Measurements from ENCODE around the gene KANK4. TPM values are rescaled to one million over a fixed set of nuclear protein-coding genes. Genes with fewer than 3 reads are reported as not detected.

The KANK4 gene
- polyA plus RNA-seq, 1 donor (not counting 4 experiments of a cell fraction or from before 2014, with no cell fraction given), result 0.92 TPM

- Histone ChIP-seq H3K27ac (ENCODE audit: control insufficient read depth, insufficient read depth, low read length) (no peak overlapping the region), H3K9ac (ENCODE audit: control insufficient read depth, extremely low read depth, insufficient read depth, low read length) (no peak overlapping the region), H3K9me3 (ENCODE audit: control insufficient read depth, low read depth, low read length) (no peaks in the 10 kb centered on the region), H3K9me1 (ENCODE audit: control insufficient read depth, extremely low read depth, insufficient read depth, low read length) (no peaks in the 10 kb centered on the region), H3K4me2 (ENCODE audit: control insufficient read depth, extremely low read depth, insufficient read depth, low read depth, low read length) (no peak overlapping the region), H2AFZ (ENCODE audit: control insufficient read depth, low read length) (no peak overlapping the region), H4K20me1 (ENCODE audit: control insufficient read depth, extremely low read depth, insufficient read depth, low read length) (no peaks in the 10 kb centered on the region), H3K79me2 (ENCODE audit: control insufficient read depth, insufficient read depth, low read length) (no peaks in the 10 kb centered on the region), H3K4me3 (ENCODE audit: control insufficient read depth in 2 of 3, extremely low read depth in 1 of 3, insufficient read depth in 2 of 3, low read depth in 1 of 3, low read length in 3 of 3) (no peak overlapping the region), H3K27me3 (ENCODE audit: control insufficient read depth, extremely low read depth, insufficient read depth, low read length) (no peaks in the 10 kb centered on the region), H3K4me1 (ENCODE audit: control insufficient read depth, extremely low read depth, insufficient read depth, low read length) (no peaks in the 10 kb centered on the region), H3K36me3 (ENCODE audit: control insufficient read depth in 2 of 2, extremely low read depth in 1 of 2, insufficient read depth in 2 of 2, low read length in 2 of 2) (no peaks in the 10 kb centered on the region)
- TF ChIP-seq EZH2 (IDR thresholded peaks at IDR 0.05; ENCODE audit: low read length) (no peak), CTCF (optimal IDR thresholded peaks at IDR 0.05 in 1 of 3, IDR thresholded peaks at IDR 0.05 in 1 of 3, conservative IDR thresholded peaks at IDR 0.05 in 1 of 3; ENCODE audit: extremely low read depth in 1 of 3, insufficient read depth in 2 of 3, low read length in 3 of 3) (no peak)
- DNase-seq (ENCODE audit: low read depth, low spot score), result no peak
- dilution Hi-C loops (cut with MboI; ENCODE audit: extremely low pct_ligation_motif_present, low sequenced_read_pairs), result no loop called here
- no peak for FAIRE-seq
These were observed 131.1 kb downstream of the KANK4 start for GRCh38 chr1:62188111-62188510.

GRCh38 chr1:62187548-62187947 is 131.7 kb downstream of the KANK4 start:
- Histone ChIP-seq H3K4me2 (ENCODE audit: control insufficient read depth, extremely low read depth, insufficient read depth, low read depth, low read length) (no peak overlapping the region), H3K9me1 (ENCODE audit: control insufficient read depth, extremely low read depth, insufficient read depth, low read length) (no peaks in the 10 kb centered on the region), H3K27ac (ENCODE audit: control insufficient read depth, insufficient read depth, low read length) (no peak overlapping the region), H3K36me3 (ENCODE audit: control insufficient read depth in 2 of 2, extremely low read depth in 1 of 2, insufficient read depth in 2 of 2, low read length in 2 of 2) (no peaks in the 10 kb centered on the region), H2AFZ (ENCODE audit: control insufficient read depth, low read length) (no peak overlapping the region), H3K9me3 (ENCODE audit: control insufficient read depth, low read depth, low read length) (no peaks in the 10 kb centered on the region), H3K4me1 (ENCODE audit: control insufficient read depth, extremely low read depth, insufficient read depth, low read length) (no peaks in the 10 kb centered on the region), H4K20me1 (ENCODE audit: control insufficient read depth, extremely low read depth, insufficient read depth, low read length) (no peaks in the 10 kb centered on the region), H3K27me3 (ENCODE audit: control insufficient read depth, extremely low read depth, insufficient read depth, low read length) (no peaks in the 10 kb centered on the region), H3K4me3 (ENCODE audit: control insufficient read depth in 2 of 3, extremely low read depth in 1 of 3, insufficient read depth in 2 of 3, low read depth in 1 of 3, low read length in 3 of 3) (no peak overlapping the region), H3K9ac (ENCODE audit: control insufficient read depth, extremely low read depth, insufficient read depth, low read length) (no peak overlapping the region), H3K79me2 (ENCODE audit: control insufficient read depth, insufficient read depth, low read length) (no peaks in the 10 kb centered on the region)
- TF ChIP-seq CTCF (optimal IDR thresholded peaks at IDR 0.05 in 1 of 3, IDR thresholded peaks at IDR 0.05 in 1 of 3, conservative IDR thresholded peaks at IDR 0.05 in 1 of 3; ENCODE audit: extremely low read depth in 1 of 3, insufficient read depth in 2 of 3, low read length in 3 of 3) (no peak), EZH2 (IDR thresholded peaks at IDR 0.05; ENCODE audit: low read length) (no peak)
- dilution Hi-C loops (cut with MboI; ENCODE audit: extremely low pct_ligation_motif_present, low sequenced_read_pairs), result no loop called here
- DNase-seq (ENCODE audit: low read depth, low spot score) (no peak), FAIRE-seq (no peak)

Small RNA genes lying within 50 kb of the gene (small RNA-seq; reads per million reads assigned to genes)
- 0 reads per million in 3 experiments for gene RNU6-371P (ENCODE audit: insufficient read length in 3 of 3, low read depth in 3 of 3, low replicate concordance in 1 of 3)

Other genes starting within 250 kb of the KANK4 start
- 0.12 to 0.24 TPM (median 0.20 TPM) in 3 replicates for gene L1TD1, start 124.6 kb downstream of the KANK4 start, polyA plus RNA-seq
- gene USP1, start 117.6 kb upstream of the KANK4 start, polyA plus RNA-seq, result 3.2 to 12.0 TPM (median 8.1 TPM) in 3 replicates

Data from keratinocyte (primary cell).